Activated T-helper 1 cell treated with anti-CD3 and anti-CD28 coated beads, Interleukin-2, amount 50 U/mL, for 16 hours (primary cell): ENCODE results near the gene SHISAL2A.
A peak's percentile ranks its signal among the peaks of the same experiment; 100 is the strongest.

Experiments used
- DNase-seq, 2 donors: peaks; one replicate each; pipeline ENCODE4 v3.0.0-alpha.2; 2020; ENCODE audit warnings: low read depth in 1 of 2, low spot score in 1 of 2

The SHISAL2A gene

GRCh38 chr1:52615489-52616042 lies 17.4 kb upstream of the SHISAL2A start:
- DNase-seq = no peak

GRCh38 chr1:52621950-52622349 lies 11.0 kb upstream of the SHISAL2A start:
- DNase-seq = no peak

GRCh38 chr1:52623812-52624211 lies 9.2 kb upstream of the SHISAL2A start:
- no peak for DNase-seq

- DNase-seq = no peak
These were observed 5.9 kb upstream of the SHISAL2A start for GRCh38 chr1:52627028-52627427.

- no peak for DNase-seq
These were observed 4.2 kb upstream of the SHISAL2A start for GRCh38 chr1:52628614-52629324.

GRCh38 chr1:52629325-52629643 lies 3.7 kb upstream of the SHISAL2A start:
- DNase-seq = no peak

GRCh38 chr1:52629667-52630066 lies 3.3 kb upstream of the SHISAL2A start:
- DNase-seq = no peak

GRCh38 chr1:52631759-52632331 lies 1.1 kb upstream of the SHISAL2A start:
- DNase-seq = no peak

GRCh38 chr1:52633291-52633754 lies 355 bp downstream of the SHISAL2A start:
- peak in 1 of 2 donors; percentile 9 for DNase-seq

- DNase-seq = no peak
These were observed 1.1 kb downstream of the SHISAL2A start for GRCh38 chr1:52634111-52634510.

GRCh38 chr1:52635321-52636089 lies 2.5 kb downstream of the SHISAL2A start:
- DNase-seq = no peak

GRCh38 chr1:52636721-52637695 lies 4.0 kb downstream of the SHISAL2A start:
- DNase-seq = peak; percentile 37 to 39

- DNase-seq = no peak
These were observed 5.0 kb downstream of the SHISAL2A start for GRCh38 chr1:52637946-52638345.

GRCh38 chr1:52640697-52641096 lies 7.7 kb downstream of the SHISAL2A start:
- no peak for DNase-seq

- no peak for DNase-seq
These were observed 8.3 kb downstream of the SHISAL2A start for GRCh38 chr1:52641307-52641706.

GRCh38 chr1:52645261-52645660 lies 12.3 kb downstream of the SHISAL2A start:
- DNase-seq = no peak

- no peak for DNase-seq
These were observed 18.9 kb downstream of the SHISAL2A start for GRCh38 chr1:52651904-52652303.

GRCh38 chr1:52653207-52653849 lies 20.4 kb downstream of the SHISAL2A start:
- no peak for DNase-seq

- DNase-seq = no peak
These were observed 21.1 kb downstream of the SHISAL2A start for GRCh38 chr1:52654063-52654462.

GRCh38 chr1:52657702-52658101 lies 24.7 kb downstream of the SHISAL2A start:
- no peak for DNase-seq
